NCI-H2171 treated with DMSO at 0.1 percent for 48 hours (cell line): Measurements from ENCODE around the gene SPTLC3.

Experiments used
- DNase-seq: peaks from one replicate; lab custom pipeline; 2025; lab: John Stamatoyannopoulos, UW

Gene SPTLC3

GRCh38 chr20:13034115-13034514 lies 25.3 kb downstream of the SPTLC3 start:
- DNase-seq = no peak

GRCh38 chr20:13034936-13035335 lies 26.2 kb downstream of the SPTLC3 start:
- no peak for DNase-seq

- DNase-seq = no peak
Measured at GRCh38 chr20:13035399-13036152, 26.8 kb downstream of the SPTLC3 start.

- DNase-seq = no peak
Measured at GRCh38 chr20:13037727-13038126, 29.0 kb downstream of the SPTLC3 start.

- DNase-seq = no peak
Measured at GRCh38 chr20:13041574-13042457, 33.0 kb downstream of the SPTLC3 start.

GRCh38 chr20:13042458-13042794 lies 33.7 kb downstream of the SPTLC3 start:
- DNase-seq = no peak

- no peak for DNase-seq
Measured at GRCh38 chr20:13046409-13046808, 37.6 kb downstream of the SPTLC3 start.

GRCh38 chr20:13054011-13054410 lies 45.2 kb downstream of the SPTLC3 start:
- no peak for DNase-seq

GRCh38 chr20:13058666-13059389 lies 50.1 kb downstream of the SPTLC3 start:
- no peak for DNase-seq

- no peak for DNase-seq
Measured at GRCh38 chr20:13059398-13060136, 50.8 kb downstream of the SPTLC3 start.

GRCh38 chr20:13060327-13060726 lies 51.6 kb downstream of the SPTLC3 start:
- DNase-seq = no peak

- no peak for DNase-seq
Measured at GRCh38 chr20:13061381-13061780, 52.6 kb downstream of the SPTLC3 start.

GRCh38 chr20:13062789-13063188 lies 54.0 kb downstream of the SPTLC3 start:
- no peak for DNase-seq

GRCh38 chr20:13068336-13068735 lies 59.6 kb downstream of the SPTLC3 start:
- no peak for DNase-seq

GRCh38 chr20:13081877-13082276 lies 73.1 kb downstream of the SPTLC3 start:
- no peak for DNase-seq

- DNase-seq = no peak
Measured at GRCh38 chr20:13082378-13082777, 73.6 kb downstream of the SPTLC3 start.

GRCh38 chr20:13085275-13085674 lies 76.5 kb downstream of the SPTLC3 start:
- no peak for DNase-seq

- no peak for DNase-seq
Measured at GRCh38 chr20:13089950-13090469, 81.2 kb downstream of the SPTLC3 start.

GRCh38 chr20:13092111-13092510 lies 83.3 kb downstream of the SPTLC3 start:
- no peak for DNase-seq

- DNase-seq = no peak
Measured at GRCh38 chr20:13094976-13095375, 86.2 kb downstream of the SPTLC3 start.

GRCh38 chr20:13098720-13099355 lies 90.1 kb downstream of the SPTLC3 start:
- DNase-seq = no peak
